ENCODE data around the gene AQP12A.
"Not testable (repeated sequence)": the region's sequence is repeated elsewhere in the genome, so short reads cannot be mapped to it uniquely, and the experiment has no call there.

The AQP12A gene

DNA sequence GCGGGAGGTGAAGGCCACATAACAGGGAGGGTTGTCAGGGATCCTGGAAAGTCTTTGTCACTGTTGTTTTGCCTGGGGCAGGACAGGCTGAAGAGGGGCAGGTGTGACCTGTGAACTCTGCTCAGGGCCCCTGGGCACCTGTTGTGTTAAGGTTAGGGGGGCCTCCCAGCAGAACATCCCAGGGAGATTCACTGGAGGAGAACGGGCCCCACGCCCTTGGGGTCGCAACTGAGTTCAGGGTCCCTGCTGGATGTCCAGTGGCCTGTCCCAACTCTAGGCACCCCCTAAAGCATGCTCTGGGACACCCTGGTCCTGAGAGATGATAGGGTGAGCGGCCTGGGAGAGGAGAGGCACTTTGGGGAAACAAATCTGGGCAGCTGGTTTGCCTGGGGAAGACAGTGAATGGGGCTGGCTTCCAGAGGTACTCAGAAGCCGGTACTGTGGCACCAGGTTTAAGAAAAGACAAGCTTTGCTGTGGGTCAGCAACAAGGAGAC, 43.5 kb upstream of the AQP12A start:
- TF ChIP-seq, protein P1, sequence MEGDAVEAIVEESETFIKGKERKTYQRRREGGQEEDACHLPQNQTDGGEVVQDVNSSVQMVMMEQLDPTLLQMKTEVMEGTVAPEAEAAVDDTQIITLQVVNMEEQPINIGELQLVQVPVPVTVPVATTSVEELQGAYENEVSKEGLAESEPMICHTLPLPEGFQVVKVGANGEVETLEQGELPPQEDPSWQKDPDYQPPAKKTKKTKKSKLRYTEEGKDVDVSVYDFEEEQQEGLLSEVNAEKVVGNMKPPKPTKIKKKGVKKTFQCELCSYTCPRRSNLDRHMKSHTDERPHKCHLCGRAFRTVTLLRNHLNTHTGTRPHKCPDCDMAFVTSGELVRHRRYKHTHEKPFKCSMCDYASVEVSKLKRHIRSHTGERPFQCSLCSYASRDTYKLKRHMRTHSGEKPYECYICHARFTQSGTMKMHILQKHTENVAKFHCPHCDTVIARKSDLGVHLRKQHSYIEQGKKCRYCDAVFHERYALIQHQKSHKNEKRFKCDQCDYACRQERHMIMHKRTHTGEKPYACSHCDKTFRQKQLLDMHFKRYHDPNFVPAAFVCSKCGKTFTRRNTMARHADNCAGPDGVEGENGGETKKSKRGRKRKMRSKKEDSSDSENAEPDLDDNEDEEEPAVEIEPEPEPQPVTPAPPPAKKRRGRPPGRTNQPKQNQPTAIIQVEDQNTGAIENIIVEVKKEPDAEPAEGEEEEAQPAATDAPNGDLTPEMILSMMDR (IDR thresholded peaks at IDR 0.05; ENCODE audit: insufficient read depth, low read depth, low read length, missing control alignments), result no peak

DNA sequence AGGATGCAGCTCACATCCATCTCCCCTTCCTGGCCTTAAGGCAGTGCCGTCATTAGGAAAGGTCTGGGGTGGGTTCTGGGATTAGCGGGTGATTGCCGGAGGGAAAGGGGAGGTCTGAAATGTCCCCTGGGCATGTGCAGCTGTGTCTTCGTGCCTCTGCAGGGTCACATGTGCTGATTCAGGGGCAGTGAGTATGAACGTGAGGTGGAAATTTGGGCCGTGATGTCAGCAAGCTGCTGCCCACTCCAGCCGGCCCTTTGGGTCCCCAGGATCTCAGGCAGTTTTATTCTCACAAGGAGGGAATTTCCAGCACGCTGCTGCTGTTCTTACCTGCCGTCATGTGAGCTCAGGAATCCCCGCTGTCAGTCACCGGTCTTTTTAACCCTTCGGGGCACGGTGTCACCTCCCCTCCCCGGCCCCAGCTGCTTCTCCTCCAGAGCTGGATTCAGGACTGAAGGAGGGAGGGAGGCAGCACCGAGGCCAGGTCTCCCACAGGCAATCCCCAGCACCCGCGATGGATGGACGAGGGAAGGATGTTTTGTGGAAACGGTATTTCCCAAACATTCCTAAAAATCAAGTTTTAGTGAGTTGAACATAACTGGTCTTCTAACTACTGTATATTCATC, 42.9 kb upstream of the AQP12A start:
- no peak for DNase-seq (ENCODE audit: low read depth)
- H3K4me3 ChIP-seq (ENCODE audit: low read length), result no peak overlapping the region
- TF ChIP-seq, protein P1 (IDR thresholded peaks at IDR 0.05; ENCODE audit: insufficient read depth, low read depth, low read length, missing control alignments), result no peak

More for the DNA sequence above, 43.5 kb upstream of the AQP12A start:
- H3K4me3 ChIP-seq (ENCODE audit: low read length), result no peak overlapping the region
- DNase-seq (ENCODE audit: low read depth), result no peak

DNA sequence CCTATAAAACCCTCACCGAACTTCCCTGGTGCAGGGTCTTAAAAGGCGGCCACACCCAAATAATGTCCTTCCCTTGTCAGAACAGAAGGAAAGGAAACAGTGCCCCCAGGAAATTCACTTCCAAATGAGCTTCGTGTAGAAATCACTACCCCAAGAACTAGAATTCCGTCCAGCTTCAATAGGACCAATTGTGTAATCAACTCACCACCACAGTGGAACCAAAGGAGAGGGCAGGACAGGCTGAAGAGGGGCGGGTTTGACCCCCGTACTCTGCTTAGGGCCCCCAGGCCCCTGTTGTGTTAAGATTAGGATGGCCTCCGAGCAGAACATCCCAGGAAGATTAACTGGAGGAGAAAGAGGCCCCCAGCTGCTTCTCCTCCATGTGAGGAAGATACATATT, 42.3 kb upstream of the AQP12A start:
- DNase-seq (ENCODE audit: low read depth), result no peak
- H3K4me3 ChIP-seq (ENCODE audit: low read length), result no peak overlapping the region
- TF ChIP-seq, protein P1 (IDR thresholded peaks at IDR 0.05; ENCODE audit: insufficient read depth, low read depth, low read length, missing control alignments), result no peak

DNA sequence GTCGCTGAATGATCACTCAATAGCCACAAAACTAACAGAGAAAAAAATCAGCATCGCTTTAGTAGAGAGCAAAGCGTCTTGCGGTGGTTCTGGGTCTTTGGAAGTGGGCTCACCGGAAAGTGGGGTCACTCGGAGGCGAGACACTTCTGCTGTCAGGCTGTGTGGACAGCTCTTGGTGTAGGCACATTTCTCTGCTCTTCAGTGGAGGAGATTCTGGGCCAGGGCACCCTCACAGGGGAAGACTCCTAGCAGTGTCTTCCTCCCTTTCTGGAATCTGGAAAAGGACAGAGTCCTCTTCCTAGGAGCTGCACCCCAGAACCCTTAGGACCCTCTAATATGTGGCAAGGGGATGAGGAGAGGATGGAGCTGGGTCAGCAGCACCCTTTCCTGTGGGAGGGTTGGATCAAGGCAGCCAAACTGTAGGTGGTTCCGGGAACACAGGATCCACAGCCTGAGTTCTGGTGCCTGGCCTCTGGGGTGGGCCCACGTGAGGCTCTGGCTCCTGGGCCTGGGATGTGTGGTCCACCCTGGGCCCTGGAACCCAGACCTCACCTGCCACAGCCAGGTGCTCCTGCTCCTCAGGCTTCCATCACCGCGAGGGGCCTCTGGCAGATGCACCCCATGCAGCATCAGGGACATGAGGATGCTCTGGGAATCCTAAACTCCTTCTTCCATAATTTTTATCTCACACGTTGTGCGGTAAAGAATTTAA, 41.3 kb upstream of the AQP12A start:
- TF ChIP-seq, protein P1 (IDR thresholded peaks at IDR 0.05; ENCODE audit: insufficient read depth, low read depth, low read length, missing control alignments), result no peak
- no peak for DNase-seq (ENCODE audit: low read depth)
- H3K4me3 ChIP-seq (ENCODE audit: low read length), result no peak overlapping the region

DNA sequence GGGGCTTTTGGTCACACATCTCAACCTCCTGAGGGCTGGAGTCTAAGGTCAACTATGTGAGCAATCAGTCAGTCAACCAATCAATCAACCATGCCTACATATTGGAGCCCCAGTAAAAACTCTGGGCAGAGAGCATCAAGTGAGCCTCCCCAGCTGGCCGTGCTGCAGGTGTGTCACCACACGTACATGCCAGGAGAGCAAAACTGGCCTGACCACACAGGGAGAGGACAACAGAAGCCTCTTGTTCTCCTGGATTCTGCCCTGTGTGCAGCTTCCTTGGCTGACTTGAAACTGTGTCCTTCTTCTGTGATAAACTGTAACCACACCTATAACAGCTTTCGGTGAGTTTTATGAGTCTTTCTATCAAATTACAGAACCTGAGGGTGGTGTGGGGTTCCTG, 40.5 kb upstream of the AQP12A start:
- TF ChIP-seq, protein P1 (IDR thresholded peaks at IDR 0.05; ENCODE audit: insufficient read depth, low read depth, low read length, missing control alignments), result no peak
- DNase-seq (ENCODE audit: low read depth), result no peak
- H3K4me3 ChIP-seq (ENCODE audit: low read length), result no peak overlapping the region

DNA sequence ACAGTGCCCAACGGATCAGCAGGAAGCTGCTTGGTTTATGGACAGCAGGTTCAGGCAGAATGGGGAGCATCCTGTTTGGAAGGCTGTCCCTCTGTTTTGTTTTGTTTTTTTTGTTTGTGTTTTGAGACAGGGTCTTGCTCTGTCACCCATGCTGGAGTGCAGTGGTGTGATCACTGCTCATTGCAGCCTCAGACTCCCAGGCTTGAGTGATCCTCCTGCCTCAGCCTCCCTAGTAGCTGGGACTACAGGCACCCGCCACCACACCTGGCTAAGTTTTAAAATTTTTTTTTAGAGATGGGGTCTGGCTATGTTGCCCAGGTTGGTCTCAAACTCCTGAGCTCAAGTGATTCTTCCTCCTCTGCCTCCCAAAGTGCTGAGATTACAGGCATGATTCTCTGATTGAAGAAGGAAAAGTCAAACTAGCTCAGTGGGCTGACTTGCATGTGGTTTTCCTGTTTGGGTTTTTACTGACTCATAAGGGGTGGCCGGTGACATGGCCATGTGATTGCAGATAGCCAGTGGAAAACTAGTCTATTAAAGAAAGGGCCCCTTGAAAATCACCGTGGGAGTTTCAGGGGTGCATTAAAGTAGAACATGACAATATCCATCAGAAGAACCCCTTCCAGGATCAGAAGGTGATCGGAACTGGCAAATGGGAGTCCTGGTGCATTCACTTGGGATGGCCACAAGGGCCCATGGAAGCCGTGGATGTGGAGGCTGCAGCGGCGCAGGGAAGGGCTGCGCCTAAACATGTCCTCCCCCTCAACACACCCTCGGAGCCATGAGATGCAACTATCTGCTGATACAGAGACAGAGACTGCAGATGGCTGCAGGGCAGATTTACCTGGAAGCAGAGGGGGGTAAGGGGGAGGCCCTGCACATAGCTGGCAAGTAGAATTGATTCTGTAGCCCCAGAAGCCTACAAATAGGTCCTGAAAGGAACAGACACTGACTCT, 35.5 kb upstream of the AQP12A start:
- TF ChIP-seq, protein P1 (IDR thresholded peaks at IDR 0.05; ENCODE audit: insufficient read depth, low read depth, low read length, missing control alignments), result no peak
- H3K4me3 ChIP-seq (ENCODE audit: low read length), result no peak overlapping the region
- no peak for DNase-seq (ENCODE audit: low read depth)

DNA sequence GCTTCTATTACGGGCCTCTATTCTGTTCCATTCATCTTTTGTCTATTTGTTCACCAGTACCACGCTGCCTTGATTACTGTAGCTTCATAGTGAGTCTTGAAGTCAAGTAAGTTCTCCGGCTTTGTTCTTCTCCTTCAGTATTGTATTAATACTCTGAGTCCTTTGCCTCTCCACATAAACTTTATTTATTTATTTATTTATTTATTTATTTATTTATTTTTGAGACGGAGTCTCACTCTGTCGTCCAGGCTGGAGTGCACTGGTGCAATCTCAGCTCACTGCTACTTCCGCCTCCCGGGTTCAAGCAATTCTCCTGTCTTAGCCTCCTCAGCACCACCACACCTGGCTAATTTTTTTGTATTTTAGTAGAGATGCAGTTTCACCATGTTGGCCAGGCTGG, 31.8 kb upstream of the AQP12A start:
- not testable (repeated sequence) for H3K4me3 ChIP-seq (ENCODE audit: low read length); DNase-seq (ENCODE audit: low read depth)

Data from epithelial cell of esophagus (primary cell).